Small intestine (tissue), 7 donors: ENCODE data around the gene CAMTA1. TPM values are rescaled to one million over a fixed set of nuclear protein-coding genes. Genes with fewer than 3 reads are reported as not detected.
A peak's percentile ranks its signal among the peaks of the same experiment; 100 is the strongest.

Source experiments
- DNase-seq, 2 donors: peaks; one replicate each; pipeline versions ENCODE4 v3.0.0 to v3.0.0-alpha.2; 2013
- FAIRE-seq: peaks from 2 replicates; lab custom pipeline; 2012; peaks lifted over from hg19 to GRCh38; lab: Jason Lieb, UNC
- H3K27ac ChIP-seq, 3 donors: one replicate each; pipeline ENCODE4 v1.5.1; 2013; ENCODE audit warnings: low read length in 2 of 3, mild to moderate bottlenecking in 2 of 3, control low read depth in 1 of 3, inconsistent platforms in 1 of 3, low read depth in 1 of 3, moderate library complexity in 1 of 3
- H3K27me3 ChIP-seq, 3 donors: one replicate each; pipeline ENCODE4 v1.6.1; 2013; ENCODE audit warnings: low read length in 3 of 3, inconsistent platforms in 1 of 3; ENCODE audit not compliant: control insufficient read depth in 3 of 3, insufficient read depth in 3 of 3
- H3K36me3 ChIP-seq, 3 donors: one replicate each; pipeline ENCODE4 v1.6.1; 2013; ENCODE audit warnings: low read length in 3 of 3, inconsistent platforms in 1 of 3, low read depth in 1 of 3, mild to moderate bottlenecking in 1 of 3, moderate library complexity in 1 of 3; ENCODE audit not compliant: control insufficient read depth in 3 of 3, insufficient read depth in 2 of 3
- H3K4me1 ChIP-seq, 3 donors: one replicate each; pipeline ENCODE4 v1.6.1; 2013; ENCODE audit warnings: low read length in 2 of 3, inconsistent platforms in 1 of 3, low read depth in 1 of 3, mild to moderate bottlenecking in 1 of 3, moderate library complexity in 1 of 3; ENCODE audit not compliant: control insufficient read depth in 3 of 3, insufficient read depth in 2 of 3
- H3K4me3 ChIP-seq, 3 donors: one replicate each; pipeline ENCODE4 v1.5.1; 2013; ENCODE audit warnings: low read length in 3 of 3, control low read depth in 1 of 3, inconsistent platforms in 1 of 3, low read depth in 1 of 3, mild to moderate bottlenecking in 1 of 3, moderate library complexity in 1 of 3
- H3K9me3 ChIP-seq, 2 donors: one replicate each; pipeline ENCODE4 v1.6.1; 2013; ENCODE audit warnings: low read depth in 1 of 2, low read length in 1 of 2; ENCODE audit not compliant: control insufficient read depth in 2 of 2, insufficient read depth in 1 of 2
- WGBS, 3 donors: extraction: QIAGEN DNeasy Blood & Tissue Kit; methylation state at CpG; one replicate each; pipeline ENCODE4 v1.1.7; 2013; 5-methylcytosine and 5-hydroxymethylcytosine counted together
- polyA plus RNA-seq, 4 donors: library from polyadenylated mRNA; stranded (reverse) in 3 of 4; unstranded in 1 of 4; fragments of 200-250 nt in 3 of 4; fragments of 120-200 nt in 1 of 4; gene quantifications; one replicate each; pipeline versions ENCODE4 v1.2.1 to v1.2.3, GENCODE V29; 2013
- donor health status: healthy with polysubstance abuse.
- donor health status: control.
- donor health status: control.
- donor health status: Bipolar disorder and iron deficiency.
- donor health status: healthy.

Gene CAMTA1
- polyA plus RNA-seq, 4 donors: 57.6 to 177 (median 147) TPM

- WGBS, 3 donors: 76 to 79% (median 79%) methylated on average over 2 of the region's 2 CpGs
- DNase-seq (no peak), FAIRE-seq (no peak)
- Histone ChIP-seq H3K27ac (no peak overlapping the region), H3K9me3 (no peaks in the 10 kb centered on the region), H3K27me3 (no peaks in the 10 kb centered on the region), H3K4me3 (no peak overlapping the region), H3K36me3 (no peaks in the 10 kb centered on the region), H3K4me1 (peaks cover 0 to 11% (median 0%) of the 10 kb centered on the region in 3 donors)
These were observed 719.1 kb downstream of the CAMTA1 start for GRCh38 chr1:7504438-7504720.

GRCh38 chr1:7505094-7505770 is 720.0 kb downstream of the CAMTA1 start:
- no peaks in the 10 kb centered on the region for H3K9me3 ChIP-seq
- FAIRE-seq (no peak), DNase-seq (no peak)
- H3K36me3 ChIP-seq: no peaks in the 10 kb centered on the region
- WGBS, 3 donors: 92 to 95% (median 92%) methylated on average over 13 to 14 of the region's 14 CpGs
- H3K27me3 ChIP-seq: no peaks in the 10 kb centered on the region
- peaks cover 0 to 20% (median 0%) of the 10 kb centered on the region in 3 donors for H3K4me1 ChIP-seq
- no peak overlapping the region for H3K27ac ChIP-seq
- H3K4me3 ChIP-seq: no peak overlapping the region

GRCh38 chr1:7505771-7506453 is 720.7 kb downstream of the CAMTA1 start:
- H3K27ac ChIP-seq: no peak overlapping the region
- no peaks in the 10 kb centered on the region for H3K36me3 ChIP-seq
- H3K27me3 ChIP-seq: no peaks in the 10 kb centered on the region
- H3K9me3 ChIP-seq: no peaks in the 10 kb centered on the region
- WGBS, 3 donors: 69 to 80% (median 72%) methylated on average over 14 to 16 of the region's 16 CpGs
- DNase-seq: no peak
- H3K4me3 ChIP-seq: no peak overlapping the region
- peaks cover 0 to 26% (median 0%) of the 10 kb centered on the region in 3 donors for H3K4me1 ChIP-seq
- no peak for FAIRE-seq

GRCh38 chr1:7506454-7507284 is 721.4 kb downstream of the CAMTA1 start:
- H3K4me1 ChIP-seq: peaks cover 0 to 27% (median 0%) of the 10 kb centered on the region in 3 donors
- no peak overlapping the region for H3K27ac ChIP-seq
- H3K9me3 ChIP-seq: no peaks in the 10 kb centered on the region
- H3K4me3 ChIP-seq: no peak overlapping the region
- 86 to 94% (median 91%) methylated on average over 10 of the region's 10 CpGs for WGBS, 3 donors
- no peaks in the 10 kb centered on the region for H3K36me3 ChIP-seq
- no peak for FAIRE-seq
- H3K27me3 ChIP-seq: no peaks in the 10 kb centered on the region
- DNase-seq: no peak

- no peaks in the 10 kb centered on the region for H3K9me3 ChIP-seq
- FAIRE-seq: no peak
- H3K4me1 ChIP-seq: peaks cover 0 to 27% (median 0%) of the 10 kb centered on the region in 3 donors
- no peak overlapping the region for H3K4me3 ChIP-seq
- H3K27ac ChIP-seq: no peak overlapping the region
- H3K27me3 ChIP-seq: no peaks in the 10 kb centered on the region
- 85 to 88% (median 86%) methylated on average over 21 of the region's 21 CpGs for WGBS, 3 donors
- no peak for DNase-seq
- no peaks in the 10 kb centered on the region for H3K36me3 ChIP-seq
These were observed 722.2 kb downstream of the CAMTA1 start for GRCh38 chr1:7507285-7508019.

- FAIRE-seq (no peak), DNase-seq (no peak)
- H3K4me1 ChIP-seq: peaks cover 0 to 27% (median 0%) of the 10 kb centered on the region in 3 donors
- H3K27me3 ChIP-seq: no peaks in the 10 kb centered on the region
- no peaks in the 10 kb centered on the region for H3K36me3 ChIP-seq
- WGBS, 3 donors: 90 to 94% (median 90%) methylated on average over 16 of the region's 16 CpGs
- no peak overlapping the region for H3K4me3 ChIP-seq
- H3K9me3 ChIP-seq: no peaks in the 10 kb centered on the region
- H3K27ac ChIP-seq: no peak overlapping the region
These were observed 723.0 kb downstream of the CAMTA1 start for GRCh38 chr1:7508052-7508933.

GRCh38 chr1:7508934-7509519 is 723.8 kb downstream of the CAMTA1 start:
- Histone ChIP-seq H3K36me3 (no peaks in the 10 kb centered on the region), H3K9me3 (no peaks in the 10 kb centered on the region), H3K4me3 (no peak overlapping the region), H3K27ac (peak overlapping the region in 1 of 3 donors; percentile 4), H3K4me1 (peaks cover 0 to 27% (median 0%) of the 10 kb centered on the region in 3 donors), H3K27me3 (no peaks in the 10 kb centered on the region)
- 62 to 77% (median 76%) methylated on average over 11 of the region's 11 CpGs for WGBS, 3 donors
- DNase-seq (peak in 1 of 2 donors; percentile 23), FAIRE-seq (no peak)
